Activated naive CD4-positive, alpha-beta T cell treated with anti-CD3 and anti-CD28 coated beads, Interleukin-2, amount 50 U/mL, for 16 hours (primary cell): ENCODE results near the gene PMPCA.

ENCODE experiments used
- DNase-seq: peaks from one replicate; pipeline ENCODE4 v3.0.0-alpha.2; 2020

Gene PMPCA

DNA sequence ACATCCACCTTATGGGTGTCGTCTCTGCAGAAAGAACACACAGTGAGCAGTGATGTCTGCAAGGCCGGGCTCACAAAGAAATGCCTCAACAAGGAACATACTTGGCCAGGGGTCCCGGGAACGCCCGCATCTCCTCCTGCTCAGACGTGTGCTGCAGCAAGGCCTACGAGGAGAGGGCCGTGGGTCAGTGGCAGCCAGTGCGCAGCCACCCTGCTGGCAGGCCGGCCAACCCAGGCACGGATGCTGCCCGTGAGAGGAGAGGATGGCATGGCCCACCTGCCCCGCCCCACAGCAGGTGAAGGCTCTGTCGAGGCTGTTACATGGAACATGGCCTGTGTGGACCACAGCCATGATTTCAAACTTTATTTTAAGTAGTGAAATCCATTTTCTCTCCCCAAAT lies 53.1 kb downstream of the PMPCA start:
- DNase-seq: no peak

DNA sequence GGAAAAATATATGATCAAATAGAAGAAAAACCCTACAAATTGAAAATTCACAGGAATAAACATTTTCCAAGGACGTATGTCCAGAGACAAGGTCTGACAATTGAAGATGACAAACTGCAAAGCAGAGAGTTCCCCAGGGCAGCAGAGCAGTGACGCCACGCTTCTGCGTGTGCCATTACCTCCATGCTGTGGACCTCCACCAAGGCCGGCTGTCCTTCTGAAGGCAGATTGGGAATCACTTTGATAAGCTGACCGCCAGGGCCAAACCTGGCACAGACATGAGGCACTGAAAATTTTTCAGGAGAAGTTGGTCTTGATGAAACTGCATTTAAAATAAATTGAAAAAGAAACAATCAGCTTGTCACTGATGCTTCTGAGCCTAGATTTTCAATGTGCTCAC lies 53.8 kb downstream of the PMPCA start:
- no peak for DNase-seq

DNA sequence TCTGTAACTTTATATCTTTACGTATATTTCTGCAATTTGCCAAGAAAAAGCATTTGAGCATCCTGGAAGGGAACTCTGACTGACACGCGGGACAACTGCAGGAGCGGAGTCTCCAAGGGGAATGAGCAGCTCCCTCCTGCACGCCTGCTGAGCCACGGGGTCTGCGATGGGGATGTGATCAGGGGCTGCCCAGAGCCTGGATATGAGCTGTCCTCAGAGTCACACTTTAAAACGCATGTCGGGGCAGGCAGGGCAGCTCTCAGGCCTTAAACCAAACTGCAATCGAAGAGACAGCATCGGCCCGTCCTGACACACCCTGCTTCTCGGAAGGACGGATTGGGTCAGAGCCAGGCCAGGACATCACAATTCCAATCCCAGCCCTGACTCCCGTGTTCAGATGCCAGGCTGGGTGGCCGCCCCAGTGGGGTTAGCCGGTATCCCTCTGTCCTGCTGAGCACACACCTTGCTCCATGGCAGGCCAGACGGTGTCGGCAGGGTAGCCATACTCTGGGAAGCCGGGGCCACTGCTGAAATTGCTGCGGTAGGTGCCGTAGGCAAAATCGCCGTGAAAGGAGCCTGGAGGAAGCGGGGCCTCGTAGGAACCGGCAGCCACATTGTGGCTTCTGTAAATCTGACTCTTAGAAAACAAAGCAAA lies 55.2 kb downstream of the PMPCA start:
- DNase-seq: no peak

DNA sequence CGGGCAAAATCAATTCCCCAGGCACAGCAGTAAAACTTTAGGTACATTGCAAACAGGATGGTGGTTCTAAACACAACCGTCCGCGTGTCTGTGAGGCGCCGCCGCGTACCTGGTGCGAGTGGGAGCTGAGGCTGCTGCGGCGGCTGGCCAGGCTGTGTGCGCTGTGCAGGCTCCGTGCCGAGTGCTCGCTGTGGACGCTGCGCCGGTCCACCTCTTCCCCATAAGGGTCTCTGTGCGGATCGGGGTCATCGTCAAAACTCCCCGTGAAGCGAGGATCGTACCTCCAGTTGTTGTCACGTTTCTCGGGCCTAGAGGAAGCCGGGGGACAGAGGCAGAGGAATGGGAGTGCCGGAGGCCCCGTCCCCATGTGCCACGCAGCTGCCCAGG lies 55.7 kb downstream of the PMPCA start:
- DNase-seq: no peak

DNA sequence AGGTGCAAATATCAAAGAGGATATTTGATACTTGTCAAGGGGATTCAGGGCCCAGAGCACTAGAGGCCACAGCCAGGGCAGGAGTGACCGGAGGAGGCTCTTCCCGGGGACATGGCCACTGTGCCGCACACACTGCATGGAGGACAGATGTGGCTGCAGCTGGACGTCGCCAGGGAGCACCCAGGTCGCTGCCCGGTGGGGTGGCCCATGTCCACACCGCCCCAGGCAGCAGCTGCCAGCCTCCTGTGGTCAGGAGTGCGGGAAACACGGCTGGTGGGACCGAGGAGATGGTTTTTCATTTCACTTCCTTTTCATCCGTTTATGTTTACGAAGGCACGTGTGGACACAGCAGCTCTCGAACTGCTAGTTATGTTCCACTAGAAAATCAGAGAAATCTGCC lies 57.3 kb downstream of the PMPCA start:
- no peak for DNase-seq

DNA sequence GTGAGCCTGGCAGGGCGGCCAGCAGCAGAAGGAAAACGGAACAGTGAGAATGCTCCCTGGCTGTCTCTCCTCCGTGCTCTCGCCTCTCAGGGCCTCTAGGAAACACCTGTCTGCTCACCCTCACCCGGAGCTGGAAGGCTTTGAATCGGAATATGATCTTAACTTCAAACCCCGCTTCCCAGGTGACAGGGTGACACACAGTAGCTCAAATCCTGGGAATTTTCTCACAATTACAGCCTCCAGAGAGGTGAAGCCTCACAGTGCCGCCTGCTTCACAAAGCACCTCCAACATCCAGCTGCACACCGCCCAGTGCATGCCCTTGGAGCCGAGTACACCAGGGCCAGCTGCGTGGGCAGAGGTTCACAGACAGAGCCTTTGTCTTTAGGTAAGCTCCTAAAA lies 59.9 kb downstream of the PMPCA start:
- DNase-seq: no peak

DNA sequence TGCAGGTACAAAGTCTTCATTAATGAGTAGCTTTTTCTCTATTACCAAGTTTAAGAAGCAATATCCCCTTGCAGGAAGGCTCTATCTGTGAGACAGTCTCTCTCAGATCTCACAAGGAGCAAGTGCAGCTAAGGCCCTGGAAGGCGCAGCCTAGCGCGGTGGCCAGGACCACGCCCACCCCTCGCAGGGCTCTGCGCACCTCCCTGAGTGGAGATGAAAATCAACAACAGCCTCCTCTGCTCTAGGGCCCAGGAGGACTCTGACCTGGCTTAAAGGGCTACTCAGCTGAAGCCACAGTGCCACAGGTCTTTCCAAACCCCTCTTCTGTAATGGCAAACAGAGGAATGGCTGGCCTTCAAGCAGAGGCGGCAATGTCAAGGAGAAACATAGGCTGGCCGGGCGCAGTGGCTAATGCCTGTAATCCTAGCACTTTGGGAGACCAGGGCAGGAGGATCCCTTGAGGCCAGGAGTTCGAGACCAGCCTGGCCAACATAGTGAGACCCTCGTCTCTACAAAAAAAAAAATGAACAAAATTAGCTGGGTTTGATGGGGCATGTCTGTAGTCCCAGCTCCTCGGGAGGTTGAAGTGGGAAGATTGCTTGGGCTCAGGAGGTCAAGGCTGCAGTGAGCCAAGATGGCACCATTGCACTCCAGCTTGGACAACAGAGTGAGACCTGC lies 60.5 kb downstream of the PMPCA start:
- DNase-seq: no peak

DNA sequence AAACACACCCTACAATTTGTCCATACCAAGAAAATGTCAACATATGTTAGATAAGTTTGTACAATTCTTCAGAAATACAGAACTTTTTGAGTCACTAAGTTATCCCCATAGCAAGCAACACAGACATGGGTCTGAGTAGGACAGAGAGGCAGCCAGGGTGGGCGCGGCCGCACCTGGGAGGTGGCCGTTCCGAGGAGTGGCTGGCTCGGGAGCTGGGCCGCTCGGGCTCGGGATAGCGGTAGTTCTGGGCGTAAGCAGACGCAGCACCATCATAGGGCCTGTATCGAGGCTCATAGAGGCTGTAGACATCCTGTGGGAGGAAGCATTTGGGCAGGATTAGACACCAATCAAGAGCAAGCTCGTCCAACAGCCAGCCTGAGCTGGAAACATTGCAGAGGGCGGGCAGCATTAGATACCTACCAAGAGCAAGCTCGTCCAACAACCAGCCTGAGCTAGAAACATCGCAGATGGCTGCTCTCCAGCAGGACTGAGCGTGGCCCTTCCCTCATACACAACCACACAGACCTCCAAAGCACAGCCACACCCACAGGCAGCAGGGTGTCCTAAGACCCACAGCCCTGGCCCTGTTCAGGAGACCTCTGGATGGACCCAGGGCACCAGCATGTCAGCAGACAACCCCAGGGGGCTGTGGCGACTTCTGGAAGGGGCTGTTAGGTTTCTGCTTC lies 61.5 kb downstream of the PMPCA start:
- DNase-seq: no peak

DNA sequence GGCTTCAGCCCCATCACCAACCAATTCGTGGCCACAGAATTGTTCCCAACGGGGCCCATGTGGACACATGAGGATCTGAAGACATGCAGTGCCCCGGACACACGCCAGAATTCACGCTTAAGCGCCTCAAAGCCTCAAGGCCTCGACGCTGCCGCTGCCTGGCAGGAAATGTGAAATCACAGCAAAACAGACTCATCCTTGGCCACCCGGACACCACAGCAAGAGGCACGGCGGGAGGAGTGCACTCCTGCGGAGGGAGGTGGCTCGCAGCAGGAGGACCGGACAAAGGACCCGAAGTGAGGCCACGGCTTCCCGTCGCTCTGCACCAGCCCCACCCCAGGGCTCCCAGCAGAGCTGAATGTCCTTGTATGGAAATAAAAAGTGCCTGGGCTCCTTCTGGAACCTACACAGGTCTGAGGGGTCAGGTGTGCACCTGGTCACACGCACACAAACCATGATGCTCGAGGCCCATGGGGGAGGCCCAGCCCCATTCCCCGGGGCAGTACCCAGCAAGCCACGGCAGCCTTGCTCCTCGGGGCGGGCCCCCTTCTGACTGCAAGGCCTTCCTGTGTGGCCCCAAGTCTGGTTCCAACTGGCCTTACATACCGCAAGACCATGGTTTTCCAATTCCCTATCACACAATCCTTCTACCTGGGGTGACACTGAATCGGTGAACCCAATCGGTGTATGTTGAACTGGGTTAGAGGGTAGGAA lies 62.3 kb downstream of the PMPCA start:
- DNase-seq: no peak

DNA sequence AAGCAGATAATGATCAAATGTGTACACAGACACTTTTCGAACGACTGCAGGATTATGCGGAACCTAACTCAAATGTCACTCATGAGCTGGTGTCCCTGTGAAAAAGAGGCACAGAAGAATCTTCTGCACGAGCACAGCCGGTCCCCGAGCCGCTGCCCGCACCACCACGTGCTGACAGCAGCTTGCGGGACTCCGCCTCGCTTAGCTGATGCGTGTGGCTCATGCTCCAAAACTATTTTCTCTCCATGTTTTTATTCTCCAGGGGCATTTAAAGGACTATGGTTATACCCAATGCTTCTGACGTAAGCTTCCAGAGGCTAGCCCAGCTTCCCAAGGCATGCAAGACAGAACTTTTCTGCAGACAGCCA lies 62.9 kb downstream of the PMPCA start:
- no peak for DNase-seq
